Neural cell (in vitro differentiated cells): ENCODE results near the gene NAPG.

Source experiments
- CTCF ChIP-seq: fragments of 450-650 bp; IDR thresholded peaks from 2 replicates; pipeline ENCODE4 v1.5.1; 2014; ENCODE audit warnings: antibody characterized with exemption, mild to moderate bottlenecking, moderate library complexity; ENCODE audit not compliant: poor library complexity, severe bottlenecking
- EP300 ChIP-seq: fragments of 450-650 bp; conservative IDR thresholded peaks from 2 replicates; pipeline ENCODE4 v1.6.1; 2014; ENCODE audit warnings: antibody characterized with exemption, mild to moderate bottlenecking, moderate library complexity; ENCODE audit not compliant: poor library complexity, severe bottlenecking
- MXI1 ChIP-seq: fragments of 450-650 bp; conservative IDR thresholded peaks from 2 replicates; pipeline ENCODE4 v1.6.1; 2014; ENCODE audit warnings: antibody characterized with exemption, mild to moderate bottlenecking; ENCODE audit not compliant: poor library complexity, severe bottlenecking
- POLR2AphosphoS5 ChIP-seq: IDR thresholded peaks from 2 replicates; pipeline ENCODE4 v1.6.1; 2012
- SMC3 ChIP-seq: fragments of 450-650 bp; conservative IDR thresholded peaks from 2 replicates; pipeline ENCODE4 v1.6.1; 2014; ENCODE audit warnings: antibody characterized with exemption, mild to moderate bottlenecking, moderate library complexity; ENCODE audit not compliant: poor library complexity
- TAF1 ChIP-seq: IDR thresholded peaks from 2 replicates; pipeline ENCODE4 v1.6.1; 2012; ENCODE audit warnings: low read depth

GRCh38 chr18:10536280-10536679 is 10.5 kb downstream of the NAPG start:
- TF ChIP-seq POLR2AphosphoS5 (no peak), CTCF (no peak), MXI1 (no peak), SMC3 (no peak), EP300 (no peak), TAF1 (no peak)
